Muscle of leg (tissue), 11 donors: ENCODE data around the gene HRH2. TPM values are rescaled to one million over a fixed set of nuclear protein-coding genes. Genes with fewer than 3 reads are reported as not detected.
A peak's percentile ranks its signal among the peaks of the same experiment; 100 is the strongest.

Source experiments
- DNase-seq: peaks from one replicate; pipeline ENCODE4 v3.0.0; 2013
- H3K27ac ChIP-seq: one replicate; pipeline ENCODE4 v1.5.1; 2013; ENCODE audit warnings: mild to moderate bottlenecking, low read length, control low read depth
- H3K27me3 ChIP-seq: one replicate; pipeline ENCODE4 v1.6.1; 2013; ENCODE audit warnings: low read length; ENCODE audit not compliant: control insufficient read depth, insufficient read depth
- H3K36me3 ChIP-seq: one replicate; pipeline ENCODE4 v1.6.1; 2013; ENCODE audit warnings: low read length; ENCODE audit not compliant: control insufficient read depth, insufficient read depth
- H3K4me1 ChIP-seq: one replicate; pipeline ENCODE4 v1.6.1; 2013; ENCODE audit warnings: low read length; ENCODE audit not compliant: control insufficient read depth, insufficient read depth
- H3K4me3 ChIP-seq: one replicate; pipeline ENCODE4 v1.5.1; 2013; ENCODE audit warnings: low read length, control low read depth
- H3K9me3 ChIP-seq: replicated peaks from 2 replicates; pipeline ENCODE4 v1.6.1; 2013; ENCODE audit warnings: low read depth, low read length; ENCODE audit not compliant: control insufficient read depth
- WGBS: methylation state at CpG from one replicate; pipeline ENCODE4 v1.1.5; 2013; ENCODE audit warnings: missing lambda C conversion rate; ENCODE audit not compliant: insufficient coverage; 5-methylcytosine and 5-hydroxymethylcytosine counted together
- polyA plus RNA-seq, 8 donors: library from polyadenylated mRNA; unstranded; fragments of 120-200 nt; gene quantifications; one replicate each; pipeline versions ENCODE4 v1.2.1 to v1.2.3, GENCODE V29; 2013; ENCODE audit warnings: inconsistent platforms in 1 of 8, low replicate concordance in 1 of 8; ENCODE audit not compliant: insufficient read length in 8 of 8, insufficient read depth in 1 of 8
- total RNA-seq: library from RNA; stranded (reverse); fragments of 120-200 nt; gene quantifications from one replicate; pipeline ENCODE4 v1.2.4, GENCODE V29; 2013

The HRH2 gene
- total and polyA plus RNA-seq, 9 donors: 0.35 to 1.5 (median 0.86) TPM

GRCh38 chr5:175735701-175736100 is 77.8 kb downstream of the HRH2 start:
- Histone ChIP-seq H3K27ac (no peak overlapping the region), H3K9me3 (no peaks in the 10 kb centered on the region), H3K4me3 (no peak overlapping the region), H3K36me3 (no peaks in the 10 kb centered on the region), H3K4me1 (no peaks in the 10 kb centered on the region), H3K27me3 (peaks cover 9% of the 10 kb centered on the region)
- no peak for DNase-seq
- WGBS: 74% methylated on average over 11 of the region's 11 CpGs

- WGBS: no CpG with 5 or more reads among the region's 4 CpGs
These were observed 78.8 kb downstream of the HRH2 start for GRCh38 chr5:175736652-175737051.

GRCh38 chr5:175737481-175737880 is 79.6 kb downstream of the HRH2 start:
- no peaks in the 10 kb centered on the region for H3K9me3 ChIP-seq
- no peak overlapping the region for H3K27ac ChIP-seq
- H3K4me3 ChIP-seq: no peak overlapping the region
- no peaks in the 10 kb centered on the region for H3K4me1 ChIP-seq
- no peaks in the 10 kb centered on the region for H3K36me3 ChIP-seq
- peaks cover 8% of the 10 kb centered on the region for H3K27me3 ChIP-seq
- WGBS: 52% methylated on average over 3 of the region's 7 CpGs
- no peak for DNase-seq

More at GRCh38 chr5:175736652-175737051, 78.8 kb downstream of the HRH2 start:
- no peak overlapping the region for H3K27ac ChIP-seq
- H3K27me3 ChIP-seq: peaks cover 7% of the 10 kb centered on the region
- H3K4me1 ChIP-seq: no peaks in the 10 kb centered on the region
- H3K9me3 ChIP-seq: no peaks in the 10 kb centered on the region
- no peaks in the 10 kb centered on the region for H3K36me3 ChIP-seq
- H3K4me3 ChIP-seq: no peak overlapping the region
- no peak for DNase-seq

GRCh38 chr5:175738126-175738525 is 80.3 kb downstream of the HRH2 start:
- WGBS: 74% methylated on average over 3 of the region's 4 CpGs
- Histone ChIP-seq H3K27ac (no peak overlapping the region), H3K4me1 (no peaks in the 10 kb centered on the region), H3K9me3 (no peaks in the 10 kb centered on the region), H3K4me3 (no peak overlapping the region), H3K27me3 (peaks cover 8% of the 10 kb centered on the region), H3K36me3 (no peaks in the 10 kb centered on the region)
- DNase-seq: no peak

- 81% methylated on average over 7 of the region's 14 CpGs for WGBS
- Histone ChIP-seq H3K9me3 (no peaks in the 10 kb centered on the region), H3K27ac (no peak overlapping the region), H3K4me3 (no peak overlapping the region), H3K4me1 (no peaks in the 10 kb centered on the region), H3K36me3 (no peaks in the 10 kb centered on the region), H3K27me3 (peaks cover 5% of the 10 kb centered on the region)
- DNase-seq: no peak
These were observed 80.8 kb downstream of the HRH2 start for GRCh38 chr5:175738602-175739133.

- WGBS: 80% methylated on average over 1 of the region's 5 CpGs
- H3K4me3 ChIP-seq: no peak overlapping the region
- no peaks in the 10 kb centered on the region for H3K9me3 ChIP-seq
- H3K4me1 ChIP-seq: no peaks in the 10 kb centered on the region
- peaks cover 5% of the 10 kb centered on the region for H3K27me3 ChIP-seq
- no peak overlapping the region for H3K27ac ChIP-seq
- no peak for DNase-seq
- no peaks in the 10 kb centered on the region for H3K36me3 ChIP-seq
These were observed 82.1 kb downstream of the HRH2 start for GRCh38 chr5:175740014-175740413.

GRCh38 chr5:175741556-175741955 is 83.7 kb downstream of the HRH2 start:
- DNase-seq: no peak
- Histone ChIP-seq H3K36me3 (no peaks in the 10 kb centered on the region), H3K4me3 (no peak overlapping the region), H3K27me3 (peaks cover 2% of the 10 kb centered on the region), H3K27ac (no peak overlapping the region), H3K4me1 (no peaks in the 10 kb centered on the region), H3K9me3 (no peaks in the 10 kb centered on the region)
- WGBS: 63% methylated on average over 2 of the region's 3 CpGs

GRCh38 chr5:175742290-175742994 is 84.6 kb downstream of the HRH2 start:
- H3K9me3 ChIP-seq: no peaks in the 10 kb centered on the region
- H3K27ac ChIP-seq: no peak overlapping the region
- peaks cover 2% of the 10 kb centered on the region for H3K27me3 ChIP-seq
- H3K36me3 ChIP-seq: no peaks in the 10 kb centered on the region
- 79% methylated on average over 8 of the region's 10 CpGs for WGBS
- no peak overlapping the region for H3K4me3 ChIP-seq
- no peaks in the 10 kb centered on the region for H3K4me1 ChIP-seq
- DNase-seq: no peak

GRCh38 chr5:175743676-175744210 is 85.9 kb downstream of the HRH2 start:
- 60% methylated on average over 1 of the region's 1 CpG for WGBS
- H3K27me3 ChIP-seq: peaks cover 2% of the 10 kb centered on the region
- no peak overlapping the region for H3K27ac ChIP-seq
- peak; percentile 7 for DNase-seq
- H3K4me1 ChIP-seq: no peaks in the 10 kb centered on the region
- H3K36me3 ChIP-seq: no peaks in the 10 kb centered on the region
- H3K9me3 ChIP-seq: no peaks in the 10 kb centered on the region
- H3K4me3 ChIP-seq: no peak overlapping the region

GRCh38 chr5:175745210-175745609 is 87.3 kb downstream of the HRH2 start:
- H3K4me3 ChIP-seq: no peak overlapping the region
- no peaks in the 10 kb centered on the region for H3K4me1 ChIP-seq
- H3K9me3 ChIP-seq: no peaks in the 10 kb centered on the region
- DNase-seq: no peak
- peaks cover 4% of the 10 kb centered on the region for H3K27me3 ChIP-seq
- no peaks in the 10 kb centered on the region for H3K36me3 ChIP-seq
- no peak overlapping the region for H3K27ac ChIP-seq
- WGBS: 56% methylated on average over 3 of the region's 3 CpGs
